ENCODE measurements around the gene LENG1. TPM values are rescaled to one million over a fixed set of nuclear protein-coding genes. Genes with fewer than 3 reads are reported as not detected.

The LENG1 gene
- total and polyA plus RNA-seq, 9 of the 15 experiments (the other 6 are each of a cell fraction or from before 2014, with no cell fraction given), result 0.30 to 10.5 (median 4.7) TPM

DNA sequence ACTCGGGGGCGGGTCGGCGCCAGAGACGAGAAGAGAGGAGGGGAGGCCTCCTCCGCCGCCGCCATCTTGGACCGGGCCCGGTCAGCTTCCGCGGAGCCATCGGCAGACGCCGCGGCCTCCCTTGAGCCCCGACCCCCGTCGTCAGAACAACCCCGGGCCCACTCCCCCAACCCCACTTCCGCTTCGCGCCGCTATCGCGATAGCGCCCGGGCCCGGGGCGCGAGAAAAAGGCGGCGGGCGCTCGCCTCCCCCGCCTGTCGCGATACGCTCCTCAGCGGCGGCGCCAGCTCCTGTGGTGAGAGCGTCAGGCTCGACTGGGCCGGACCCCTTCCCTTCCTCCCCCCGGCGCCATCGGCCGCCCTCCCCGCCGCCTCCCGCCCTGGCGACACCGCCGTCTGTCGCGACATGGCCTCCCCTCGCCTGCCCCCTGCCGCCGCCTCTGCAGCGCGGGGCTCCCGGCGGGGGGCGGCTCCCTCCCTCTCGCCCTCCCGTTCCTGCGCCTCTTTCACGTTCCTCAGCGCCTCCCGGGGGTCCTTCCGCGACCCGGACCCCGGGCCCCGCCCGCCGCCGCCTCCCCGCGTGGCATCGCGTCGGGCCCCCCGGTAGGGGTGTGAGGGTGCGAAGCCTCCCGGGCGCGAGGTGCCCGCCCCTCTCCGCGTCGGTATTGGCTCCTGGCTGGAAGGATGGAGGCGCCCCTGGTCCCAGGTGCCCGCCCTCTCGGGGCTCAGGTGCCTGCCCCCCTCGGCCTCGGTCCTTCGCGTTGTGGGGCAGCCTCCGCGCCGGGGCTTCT is 21.6 kb downstream of the LENG1 start, which contains the start of gene CNOT3 (continued):
- TF ChIP-seq ZNF699 (CRISPR knock-in tag; IDR thresholded peaks at IDR 0.05; ENCODE audit: insufficient replicate concordance) (no peak), HEY1 (CRISPR knock-in tag; IDR thresholded peaks at IDR 0.05; ENCODE audit: borderline replicate concordance) (no peak), GABPB2 (CRISPR knock-in tag; conservative IDR thresholded peaks at IDR 0.05) (no peak), ASH1L (IDR thresholded peaks at IDR 0.05; ENCODE audit: borderline replicate concordance, low read depth, partially characterized antibody) (no peak), KLF13 (tag; IDR thresholded peaks at IDR 0.05; ENCODE audit: borderline replicate concordance, low read depth) (no peak), MEF2A (IDR thresholded peaks at IDR 0.05; ENCODE audit: control insufficient read depth, low read depth, low read length) (no peak), GATA2 (CRISPR knock-in tag; IDR thresholded peaks at IDR 0.05) (no peak), BMI1 (IDR thresholded peaks at IDR 0.05; ENCODE audit: low read length) (no peak), ZNF239 (CRISPR knock-in tag; IDR thresholded peaks at IDR 0.05) (no peak), ZNF75A (CRISPR knock-in tag; IDR thresholded peaks at IDR 0.05) (no peak), ZNF384 (IDR thresholded peaks at IDR 0.05; ENCODE audit: low read depth, low read length) (no peak), TAF9B (IDR thresholded peaks at IDR 0.05; ENCODE audit: partially characterized antibody) (no peak), ZNF143 (CRISPR knock-in tag; IDR thresholded peaks at IDR 0.05) (no peak), TCF7L2 (IDR thresholded peaks at IDR 0.05; ENCODE audit: low read depth, low read length) (no peak), YY1 (IDR thresholded peaks at IDR 0.05; ENCODE audit: borderline replicate concordance in 1 of 3, control insufficient read depth in 1 of 3, extremely low read depth in 1 of 3, insufficient read depth in 3 of 3, insufficient read length in 1 of 3, insufficient replicate concordance in 2 of 3, low read depth in 1 of 3, low read length in 2 of 3) (peak; percentile 90 to 98 (median 96)), KDM2B (CRISPR knock-in tag; IDR thresholded peaks at IDR 0.05) (no peak)
- TF ChIP-seq, protein P1, sequence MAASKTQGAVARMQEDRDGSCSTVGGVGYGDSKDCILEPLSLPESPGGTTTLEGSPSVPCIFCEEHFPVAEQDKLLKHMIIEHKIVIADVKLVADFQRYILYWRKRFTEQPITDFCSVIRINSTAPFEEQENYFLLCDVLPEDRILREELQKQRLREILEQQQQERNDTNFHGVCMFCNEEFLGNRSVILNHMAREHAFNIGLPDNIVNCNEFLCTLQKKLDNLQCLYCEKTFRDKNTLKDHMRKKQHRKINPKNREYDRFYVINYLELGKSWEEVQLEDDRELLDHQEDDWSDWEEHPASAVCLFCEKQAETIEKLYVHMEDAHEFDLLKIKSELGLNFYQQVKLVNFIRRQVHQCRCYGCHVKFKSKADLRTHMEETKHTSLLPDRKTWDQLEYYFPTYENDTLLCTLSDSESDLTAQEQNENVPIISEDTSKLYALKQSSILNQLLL (CRISPR knock-in tag; IDR thresholded peaks at IDR 0.05; ENCODE audit: borderline replicate concordance), result no peak
- TF ChIP-seq, protein P2, sequence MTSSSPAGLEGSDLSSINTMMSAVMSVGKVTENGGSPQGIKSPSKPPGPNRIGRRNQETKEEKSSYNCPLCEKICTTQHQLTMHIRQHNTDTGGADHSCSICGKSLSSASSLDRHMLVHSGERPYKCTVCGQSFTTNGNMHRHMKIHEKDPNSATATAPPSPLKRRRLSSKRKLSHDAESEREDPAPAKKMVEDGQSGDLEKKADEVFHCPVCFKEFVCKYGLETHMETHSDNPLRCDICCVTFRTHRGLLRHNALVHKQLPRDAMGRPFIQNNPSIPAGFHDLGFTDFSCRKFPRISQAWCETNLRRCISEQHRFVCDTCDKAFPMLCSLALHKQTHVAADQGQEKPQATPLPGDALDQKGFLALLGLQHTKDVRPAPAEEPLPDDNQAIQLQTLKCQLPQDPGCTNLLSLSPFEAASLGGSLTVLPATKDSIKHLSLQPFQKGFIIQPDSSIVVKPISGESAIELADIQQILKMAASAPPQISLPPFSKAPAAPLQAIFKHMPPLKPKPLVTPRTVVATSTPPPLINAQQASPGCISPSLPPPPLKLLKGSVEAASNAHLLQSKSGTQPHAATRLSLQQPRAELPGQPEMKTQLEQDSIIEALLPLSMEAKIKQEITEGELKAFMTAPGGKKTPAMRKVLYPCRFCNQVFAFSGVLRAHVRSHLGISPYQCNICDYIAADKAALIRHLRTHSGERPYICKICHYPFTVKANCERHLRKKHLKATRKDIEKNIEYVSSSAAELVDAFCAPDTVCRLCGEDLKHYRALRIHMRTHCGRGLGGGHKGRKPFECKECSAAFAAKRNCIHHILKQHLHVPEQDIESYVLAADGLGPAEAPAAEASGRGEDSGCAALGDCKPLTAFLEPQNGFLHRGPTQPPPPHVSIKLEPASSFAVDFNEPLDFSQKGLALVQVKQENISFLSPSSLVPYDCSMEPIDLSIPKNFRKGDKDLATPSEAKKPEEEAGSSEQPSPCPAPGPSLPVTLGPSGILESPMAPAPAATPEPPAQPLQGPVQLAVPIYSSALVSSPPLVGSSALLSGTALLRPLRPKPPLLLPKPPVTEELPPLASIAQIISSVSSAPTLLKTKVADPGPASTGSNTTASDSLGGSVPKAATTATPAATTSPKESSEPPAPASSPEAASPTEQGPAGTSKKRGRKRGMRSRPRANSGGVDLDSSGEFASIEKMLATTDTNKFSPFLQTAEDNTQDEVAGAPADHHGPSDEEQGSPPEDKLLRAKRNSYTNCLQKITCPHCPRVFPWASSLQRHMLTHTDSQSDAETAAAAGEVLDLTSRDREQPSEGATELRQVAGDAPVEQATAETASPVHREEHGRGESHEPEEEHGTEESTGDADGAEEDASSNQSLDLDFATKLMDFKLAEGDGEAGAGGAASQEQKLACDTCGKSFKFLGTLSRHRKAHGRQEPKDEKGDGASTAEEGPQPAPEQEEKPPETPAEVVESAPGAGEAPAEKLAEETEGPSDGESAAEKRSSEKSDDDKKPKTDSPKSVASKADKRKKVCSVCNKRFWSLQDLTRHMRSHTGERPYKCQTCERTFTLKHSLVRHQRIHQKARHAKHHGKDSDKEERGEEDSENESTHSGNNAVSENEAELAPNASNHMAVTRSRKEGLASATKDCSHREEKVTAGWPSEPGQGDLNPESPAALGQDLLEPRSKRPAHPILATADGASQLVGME (CRISPR knock-in tag; IDR thresholded peaks at IDR 0.05), result no peak
- TF ChIP-seq, protein P3, sequence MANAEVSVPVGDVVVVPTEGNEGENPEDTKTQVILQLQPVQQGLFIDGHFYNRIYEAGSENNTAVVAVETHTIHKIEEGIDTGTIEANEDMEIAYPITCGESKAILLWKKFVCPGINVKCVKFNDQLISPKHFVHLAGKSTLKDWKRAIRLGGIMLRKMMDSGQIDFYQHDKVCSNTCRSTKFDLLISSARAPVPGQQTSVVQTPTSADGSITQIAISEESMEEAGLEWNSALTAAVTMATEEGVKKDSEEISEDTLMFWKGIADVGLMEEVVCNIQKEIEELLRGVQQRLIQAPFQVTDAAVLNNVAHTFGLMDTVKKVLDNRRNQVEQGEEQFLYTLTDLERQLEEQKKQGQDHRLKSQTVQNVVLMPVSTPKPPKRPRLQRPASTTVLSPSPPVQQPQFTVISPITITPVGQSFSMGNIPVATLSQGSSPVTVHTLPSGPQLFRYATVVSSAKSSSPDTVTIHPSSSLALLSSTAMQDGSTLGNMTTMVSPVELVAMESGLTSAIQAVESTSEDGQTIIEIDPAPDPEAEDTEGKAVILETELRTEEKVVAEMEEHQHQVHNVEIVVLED (CRISPR knock-in tag; IDR thresholded peaks at IDR 0.05), result no peak

All from K562 (cell line).